ENCODE results near the gene TXK. TPM values are rescaled to one million over a fixed set of nuclear protein-coding genes. Genes with fewer than 3 reads are reported as not detected.

TXK gene
- total and polyA plus RNA-seq, 2 experiments from 2014 or later = 0.76 to 1.5 TPM

DNA sequence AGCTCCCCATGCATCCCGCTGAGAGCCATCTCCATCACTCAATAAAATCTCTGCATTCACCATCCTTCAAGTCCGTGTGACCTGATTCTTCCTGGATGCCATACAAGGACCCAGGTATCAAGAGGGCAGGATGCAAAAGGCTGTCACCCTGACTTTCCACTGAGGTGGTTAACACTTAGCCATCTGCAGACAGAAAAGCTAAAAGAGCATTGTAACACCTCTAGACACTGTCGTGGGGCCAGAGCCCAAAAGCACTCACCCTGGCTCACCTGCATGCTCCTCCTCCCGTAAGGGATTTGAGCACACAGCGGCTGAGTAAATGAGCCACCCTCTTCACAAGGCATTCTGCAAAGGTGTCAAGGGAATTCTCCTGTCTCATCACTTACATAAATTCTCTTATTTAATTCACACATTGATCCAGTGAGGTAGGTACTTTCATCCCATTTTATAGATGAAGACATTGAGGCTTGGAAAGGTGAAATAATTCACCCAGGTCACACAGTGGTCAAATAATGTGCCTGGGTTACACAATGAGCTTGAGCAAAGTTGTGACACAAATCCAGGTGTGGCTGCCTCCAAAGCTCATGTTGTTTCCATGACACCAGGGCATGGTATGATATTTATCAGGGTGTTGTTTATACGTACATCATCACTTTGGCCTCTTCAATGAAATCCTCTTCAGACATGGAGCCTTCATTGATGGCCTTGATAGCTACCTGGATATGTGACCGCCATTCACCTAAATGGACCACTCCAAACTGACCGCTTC is 48.0 kb downstream of the TXK start:
- TF ChIP-seq EZH2 (IDR thresholded peaks at IDR 0.05; ENCODE audit: borderline replicate concordance) (no peak), EZH2phosphoT487 (IDR thresholded peaks at IDR 0.05; ENCODE audit: low read depth, severe bottlenecking, unreplicated experiment) (no peak)
- TF ChIP-seq, protein P1, sequence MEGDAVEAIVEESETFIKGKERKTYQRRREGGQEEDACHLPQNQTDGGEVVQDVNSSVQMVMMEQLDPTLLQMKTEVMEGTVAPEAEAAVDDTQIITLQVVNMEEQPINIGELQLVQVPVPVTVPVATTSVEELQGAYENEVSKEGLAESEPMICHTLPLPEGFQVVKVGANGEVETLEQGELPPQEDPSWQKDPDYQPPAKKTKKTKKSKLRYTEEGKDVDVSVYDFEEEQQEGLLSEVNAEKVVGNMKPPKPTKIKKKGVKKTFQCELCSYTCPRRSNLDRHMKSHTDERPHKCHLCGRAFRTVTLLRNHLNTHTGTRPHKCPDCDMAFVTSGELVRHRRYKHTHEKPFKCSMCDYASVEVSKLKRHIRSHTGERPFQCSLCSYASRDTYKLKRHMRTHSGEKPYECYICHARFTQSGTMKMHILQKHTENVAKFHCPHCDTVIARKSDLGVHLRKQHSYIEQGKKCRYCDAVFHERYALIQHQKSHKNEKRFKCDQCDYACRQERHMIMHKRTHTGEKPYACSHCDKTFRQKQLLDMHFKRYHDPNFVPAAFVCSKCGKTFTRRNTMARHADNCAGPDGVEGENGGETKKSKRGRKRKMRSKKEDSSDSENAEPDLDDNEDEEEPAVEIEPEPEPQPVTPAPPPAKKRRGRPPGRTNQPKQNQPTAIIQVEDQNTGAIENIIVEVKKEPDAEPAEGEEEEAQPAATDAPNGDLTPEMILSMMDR (IDR thresholded peaks at IDR 0.05; ENCODE audit: poor library complexity) = no peak
- DNase-seq (ENCODE audit: low spot score) = no peak
- 70% methylated on average over 8 of the region's 8 CpGs for WGBS (ENCODE audit: low lambda C conversion rate, missing lambda C conversion rate)

GRCh38 chr4:48082956-48083355 is 51.1 kb downstream of the TXK start:
- Histone ChIP-seq H4K20me1 (ENCODE audit: insufficient read depth, poor library complexity, severe bottlenecking) (no peaks in the 10 kb centered on the region), H3K4me1 (ENCODE audit: insufficient read depth) (peaks cover 12% of the 10 kb centered on the region), H3K79me2 (no peaks in the 10 kb centered on the region), H3K4me3 (no peak overlapping the region), H3K9me2 (replicated peaks; ENCODE audit: insufficient read depth) (no peaks in the 10 kb centered on the region), H2AFZ (no peak overlapping the region), H3K27me3 (no peaks in the 10 kb centered on the region), H3K36me3 (replicated peaks; ENCODE audit: insufficient read depth, low read depth) (no peaks in the 10 kb centered on the region), H3K9me3 (ENCODE audit: low read depth) (no peaks in the 10 kb centered on the region), H3K4me2 (no peak overlapping the region), H3K27ac (no peak overlapping the region)
- no peak for DNase-seq (ENCODE audit: low spot score)
- TF ChIP-seq EZH2 (IDR thresholded peaks at IDR 0.05; ENCODE audit: borderline replicate concordance) = no peak
- TF ChIP-seq, protein P1 (IDR thresholded peaks at IDR 0.05; ENCODE audit: poor library complexity) = no peak
- no peak for TF ChIP-seq EZH2phosphoT487 (IDR thresholded peaks at IDR 0.05; ENCODE audit: low read depth, severe bottlenecking, unreplicated experiment)
- WGBS (ENCODE audit: low lambda C conversion rate, missing lambda C conversion rate) = 96% methylated on average over 2 of the region's 2 CpGs

More for the DNA sequence above, 48.0 kb downstream of the TXK start:
- Histone ChIP-seq H3K27me3 (no peaks in the 10 kb centered on the region), H3K9me2 (replicated peaks; ENCODE audit: insufficient read depth) (no peaks in the 10 kb centered on the region), H3K79me2 (no peaks in the 10 kb centered on the region), H2AFZ (no peak overlapping the region), H3K27ac (no peak overlapping the region), H4K20me1 (ENCODE audit: insufficient read depth, poor library complexity, severe bottlenecking) (no peaks in the 10 kb centered on the region), H3K4me3 (no peak overlapping the region), H3K4me1 (ENCODE audit: insufficient read depth) (no peaks in the 10 kb centered on the region), H3K9me3 (ENCODE audit: low read depth) (no peaks in the 10 kb centered on the region), H3K4me2 (no peak overlapping the region), H3K36me3 (replicated peaks; ENCODE audit: insufficient read depth, low read depth) (no peaks in the 10 kb centered on the region)

DNA sequence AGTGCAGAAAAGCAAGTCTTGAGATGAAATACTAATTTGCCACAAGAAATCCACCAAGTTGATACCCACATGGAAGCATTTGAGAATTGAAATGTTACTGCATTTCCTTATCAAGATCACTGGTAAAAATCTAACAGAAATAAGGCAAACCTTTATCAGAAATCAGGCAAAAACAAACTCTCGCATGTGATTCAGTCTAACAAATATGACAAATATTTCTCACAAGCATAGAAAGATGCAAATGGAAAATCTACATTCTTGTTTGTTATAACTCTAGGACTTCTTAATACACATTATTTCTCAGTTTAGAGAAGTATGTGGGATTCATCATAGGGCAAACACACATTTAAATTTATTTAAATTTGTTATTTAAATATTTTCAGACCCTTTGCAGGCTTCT is 52.9 kb downstream of the TXK start:
- H3K27ac ChIP-seq = no peak overlapping the region
- H3K79me2 ChIP-seq = no peaks in the 10 kb centered on the region
- TF ChIP-seq EZH2 (IDR thresholded peaks at IDR 0.05; ENCODE audit: borderline replicate concordance) = no peak
- TF ChIP-seq, protein P1 (IDR thresholded peaks at IDR 0.05; ENCODE audit: poor library complexity) = no peak
- no peak for TF ChIP-seq EZH2phosphoT487 (IDR thresholded peaks at IDR 0.05; ENCODE audit: low read depth, severe bottlenecking, unreplicated experiment)
- no peak overlapping the region for H3K4me3 ChIP-seq
- no peaks in the 10 kb centered on the region for H3K9me2 ChIP-seq (replicated peaks; ENCODE audit: insufficient read depth)
- H4K20me1 ChIP-seq (ENCODE audit: insufficient read depth, poor library complexity, severe bottlenecking) = no peaks in the 10 kb centered on the region
- H3K4me1 ChIP-seq (ENCODE audit: insufficient read depth) = peaks cover 12% of the 10 kb centered on the region
- WGBS (ENCODE audit: low lambda C conversion rate, missing lambda C conversion rate) = 63% methylated on average over 1 of the region's 1 CpG
- H3K27me3 ChIP-seq = no peaks in the 10 kb centered on the region
- DNase-seq (ENCODE audit: low spot score) = no peak
- no peaks in the 10 kb centered on the region for H3K36me3 ChIP-seq (replicated peaks; ENCODE audit: insufficient read depth, low read depth)
- no peaks in the 10 kb centered on the region for H3K9me3 ChIP-seq (ENCODE audit: low read depth)
- H3K4me2 ChIP-seq = no peak overlapping the region
- H2AFZ ChIP-seq = no peak overlapping the region

Data from hepatocyte (in vitro differentiated cells).